HG02642 (cell line): ENCODE measurements around the gene IGSF21.

Source experiments
- ATAC-seq: cut with Tn5 transposase; IDR thresholded peaks from one replicate; pipeline ENCODE4 v1.9.1; 2021; ENCODE audit warnings: mild to moderate bottlenecking; ENCODE audit not compliant: unreplicated experiment, poor library complexity

Gene IGSF21

GRCh38 chr1:18107369-18108298, at the start of gene IGSF21:
TSS of gene IGSF21 (plus strand) at chr1:18107798. CDS start at chr1:18108129, 331 bp downstream.
- ATAC-seq, result no peak

- ATAC-seq, result no peak
Observed at GRCh38 chr1:18058206-18058921, 49.2 kb upstream of the IGSF21 start.

GRCh38 chr1:18058981-18059605, 48.5 kb upstream of the IGSF21 start:
- ATAC-seq, result no peak

- ATAC-seq, result no peak
Observed at GRCh38 chr1:18060366-18060765, 47.2 kb upstream of the IGSF21 start.

GRCh38 chr1:18062185-18062584, 45.4 kb upstream of the IGSF21 start:
- ATAC-seq, result no peak

GRCh38 chr1:18064534-18064933, 43.1 kb upstream of the IGSF21 start:
- no peak for ATAC-seq

- no peak for ATAC-seq
Observed at GRCh38 chr1:18066576-18066975, 41.0 kb upstream of the IGSF21 start.

- no peak for ATAC-seq
Observed at GRCh38 chr1:18069903-18070302, 37.7 kb upstream of the IGSF21 start.

- ATAC-seq, result no peak
Observed at GRCh38 chr1:18072066-18072465, 35.5 kb upstream of the IGSF21 start.

- no peak for ATAC-seq
Observed at GRCh38 chr1:18073066-18073642, 34.4 kb upstream of the IGSF21 start.

GRCh38 chr1:18077657-18078215, 29.9 kb upstream of the IGSF21 start:
- no peak for ATAC-seq

- no peak for ATAC-seq
Observed at GRCh38 chr1:18079941-18080735, 27.5 kb upstream of the IGSF21 start.

GRCh38 chr1:18085387-18086074, 22.1 kb upstream of the IGSF21 start:
- no peak for ATAC-seq

GRCh38 chr1:18088077-18088594, 19.5 kb upstream of the IGSF21 start:
- no peak for ATAC-seq

GRCh38 chr1:18089488-18089887, 18.1 kb upstream of the IGSF21 start:
- ATAC-seq, result no peak

GRCh38 chr1:18090636-18091035, 17.0 kb upstream of the IGSF21 start:
- no peak for ATAC-seq

GRCh38 chr1:18091660-18092446, 15.7 kb upstream of the IGSF21 start:
- no peak for ATAC-seq

- no peak for ATAC-seq
Observed at GRCh38 chr1:18093193-18093592, 14.4 kb upstream of the IGSF21 start.
